IMR-90 (cell line): ENCODE measurements around the gene PIK3R3. TPM values are rescaled to one million over a fixed set of nuclear protein-coding genes. Genes with fewer than 3 reads are reported as not detected.

Source experiments
- ATAC-seq: fragments of 200-7000 bp; cut with Tn5 transposase; 2 replicates; pipeline ENCODE4 v1.9.1; 2020; ENCODE audit warnings: low read depth, mild to moderate bottlenecking, moderate library complexity
- BruUV-seq: library from RNA; stranded (reverse); fragments of 400-500 nt; replicated peaks from 2 replicates; lab custom pipeline; 2021; lab: Mats Ljungman, UMichigan
- CTCF ChIA-PET: fragments of 300-600 bp; formaldehyde crosslinking; extraction: SDS; loops from one replicate; lab custom pipeline; 2021; ENCODE audit warnings: antibody characterized with exemption; lab: Yijun Ruan, JAX
- POLR2A ChIA-PET: fragments of 300-600 bp; sonication (Branson Sonifier 250); formaldehyde crosslinking; loops from one replicate; lab custom pipeline; 2022; ENCODE audit warnings: antibody characterized with exemption; ENCODE audit not compliant: unreplicated experiment; lab: Charles Lee
- DNase-seq: peaks from one replicate; pipeline ENCODE4 v3.0.0; 2013
- H2AFZ ChIP-seq: replicated peaks from 2 replicates; pipeline ENCODE3; 2013; ENCODE audit warnings: low read length, mild to moderate bottlenecking; ENCODE audit not compliant: poor library complexity
- H2AK5ac ChIP-seq: 2 replicates; pipeline ENCODE4 v1.6.1; 2013; ENCODE audit warnings: low read depth, low read length, inconsistent platforms
- H2AK9ac ChIP-seq: replicated peaks from 2 replicates; pipeline ENCODE3; 2013; ENCODE audit warnings: mild to moderate bottlenecking, low read depth, low read length, moderate library complexity; ENCODE audit not compliant: poor library complexity
- H2BK120ac ChIP-seq: 2 replicates; pipeline ENCODE4 v1.6.1; 2013; ENCODE audit warnings: low read depth, low read length, inconsistent platforms
- H2BK15ac ChIP-seq: 3 replicates; pipeline ENCODE4 v1.6.1; 2013; ENCODE audit warnings: low read depth, low read length, inconsistent platforms
- H2BK20ac ChIP-seq: 2 replicates; pipeline ENCODE4 v1.6.1; 2013; ENCODE audit warnings: low read depth, mild to moderate bottlenecking, inconsistent platforms, low read length, moderate library complexity
- H2BK5ac ChIP-seq: 2 replicates; pipeline ENCODE4 v1.6.1; 2013; ENCODE audit warnings: mild to moderate bottlenecking, low read depth, low read length, inconsistent platforms; ENCODE audit not compliant: poor library complexity, severe bottlenecking
- H3K14ac ChIP-seq: replicated peaks from 2 replicates; pipeline ENCODE4 v1.6.1; 2013; ENCODE audit warnings: low read depth, low read length, inconsistent platforms
- H3K18ac ChIP-seq: 2 replicates; pipeline ENCODE4 v1.6.1; 2013; ENCODE audit warnings: low read depth, low read length, control low read depth
- H3K23ac ChIP-seq: 2 replicates; pipeline ENCODE4 v1.6.1; 2013; ENCODE audit warnings: low read depth, low read length, inconsistent platforms
- H3K27ac ChIP-seq: 2 replicates; pipeline ENCODE4 v1.5.1; 2013; ENCODE audit warnings: mild to moderate bottlenecking, control low read depth, low read length; ENCODE audit not compliant: insufficient read depth
- H3K27me3 ChIP-seq: 2 replicates; pipeline ENCODE4 v1.6.1; 2013; ENCODE audit warnings: low read length; ENCODE audit not compliant: control insufficient read depth, insufficient read depth
- H3K36me3 ChIP-seq: 2 replicates; pipeline ENCODE4 v1.6.1; 2013; ENCODE audit warnings: low read length, mixed read lengths; ENCODE audit not compliant: control insufficient read depth, insufficient read depth
- H3K4ac ChIP-seq: 2 replicates; pipeline ENCODE4 v1.6.1; 2013; ENCODE audit warnings: low read depth, low read length, inconsistent platforms
- H3K4me1 ChIP-seq: 2 replicates; pipeline ENCODE4 v1.6.1; 2013; ENCODE audit warnings: low read length, mixed read lengths; ENCODE audit not compliant: control insufficient read depth, insufficient read depth
- H3K4me2 ChIP-seq: 2 replicates; pipeline ENCODE4 v1.6.1; 2013; ENCODE audit warnings: low read depth, mild to moderate bottlenecking, control low read depth, low read length, moderate library complexity
- H3K4me3 ChIP-seq: 2 replicates; pipeline ENCODE4 v1.5.1; 2013; ENCODE audit warnings: low read depth, mild to moderate bottlenecking, control low read depth, low read length, moderate library complexity; ENCODE audit not compliant: insufficient read depth
- H3K56ac ChIP-seq: 2 replicates; pipeline ENCODE4 v1.6.1; 2013; ENCODE audit warnings: low read length, inconsistent platforms; ENCODE audit not compliant: insufficient read depth; ENCODE audit errors: extremely low read depth
- H3K79me1 ChIP-seq, 2 experiments: 2 replicates each; pipeline ENCODE4 v1.6.1; 2013; ENCODE audit warnings: low read length in 2 of 2, inconsistent platforms in 1 of 2, low read depth in 1 of 2
- H3K9ac ChIP-seq: 2 replicates; pipeline ENCODE4 v1.6.1; 2013; ENCODE audit warnings: low read depth, low read length, control low read depth
- H3K9me1 ChIP-seq: 2 replicates; pipeline ENCODE4 v1.6.1; 2013; ENCODE audit warnings: low read length, inconsistent platforms; ENCODE audit not compliant: insufficient read depth
- H3K9me3 ChIP-seq: 2 replicates; pipeline ENCODE4 v1.6.1; 2013; ENCODE audit warnings: low read length; ENCODE audit not compliant: control insufficient read depth, insufficient read depth
- H4K20me1 ChIP-seq: 2 replicates; pipeline ENCODE4 v1.6.1; 2013; ENCODE audit warnings: low read length, inconsistent platforms; ENCODE audit not compliant: insufficient read depth
- H4K5ac ChIP-seq: 2 replicates; pipeline ENCODE4 v1.6.1; 2013; ENCODE audit warnings: mild to moderate bottlenecking, low read depth, low read length, control low read depth
- H4K8ac ChIP-seq, 2 experiments: 2 replicates each; pipeline ENCODE4 v1.6.1; 2013; ENCODE audit warnings: low read depth in 2 of 2, low read length in 2 of 2, control low read depth in 1 of 2, inconsistent platforms in 1 of 2
- H4K91ac ChIP-seq: 2 replicates; pipeline ENCODE4 v1.6.1; 2013; ENCODE audit warnings: low read depth, low read length, inconsistent platforms; ENCODE audit not compliant: insufficient read depth
- BHLHE40 ChIP-seq: fragments of 150-350 bp; IDR thresholded peaks from 2 replicates; pipeline ENCODE4 v1.6.1; 2016; ENCODE audit warnings: mild to moderate bottlenecking, low read depth, low read length
- CEBPB ChIP-seq: IDR thresholded peaks from 2 replicates; pipeline ENCODE4 v1.6.1; 2012; ENCODE audit warnings: low read depth, low read length, improper control_type of control experiment
- CHD1 ChIP-seq: IDR thresholded peaks from 2 replicates; pipeline ENCODE4 v1.6.1; 2012; ENCODE audit warnings: low read depth, low read length, improper control_type of control experiment
- FOS ChIP-seq: fragments of 150-350 bp; IDR thresholded peaks from 2 replicates; pipeline ENCODE4 v1.6.1; 2016; ENCODE audit warnings: low read depth, low read length
- MAFK ChIP-seq: IDR thresholded peaks from 2 replicates; pipeline ENCODE4 v1.6.1; 2012; ENCODE audit warnings: low read depth, low read length, improper control_type of control experiment
- NFE2L2 ChIP-seq: fragments of 150-350 bp; IDR thresholded peaks from 2 replicates; pipeline ENCODE4 v1.6.1; 2016; ENCODE audit warnings: low read depth, mild to moderate bottlenecking, low read length
- RCOR1 ChIP-seq: IDR thresholded peaks from 2 replicates; pipeline ENCODE4 v1.6.1; 2012; ENCODE audit warnings: mild to moderate bottlenecking, low read length, improper control_type of control experiment; ENCODE audit not compliant: insufficient replicate concordance
- RFX5 ChIP-seq: IDR thresholded peaks from 2 replicates; pipeline ENCODE4 v1.8.0; 2012; ENCODE audit warnings: low read depth, mild to moderate bottlenecking, low read length, moderate library complexity
- WGBS, 2 experiments: methylation state at CpG; one replicate each; pipeline versions ENCODE4 v1.1.5 to v1.1.7; 2013; ENCODE audit warnings: missing lambda C conversion rate in 2 of 2; ENCODE audit not compliant: insufficient read length in 1 of 2; ENCODE audit errors: extremely low coverage in 2 of 2; 5-methylcytosine and 5-hydroxymethylcytosine counted together
- dilution Hi-C: fragments of 300-500 bp; cut with HindIII; formaldehyde crosslinking; loops from one replicate; pipeline ENCODE4 v1.14.3; 2018; ENCODE audit warnings: low sequenced_read_pairs; ENCODE audit not compliant: unreplicated experiment
- in situ Hi-C: fragments of 300-500 bp; cut with MboI; formaldehyde crosslinking; loops from 3 replicates; pipeline ENCODE4 v1.14.3; 2019; ENCODE audit warnings: low sequenced_read_pairs, inconsistent platforms, mixed read lengths
- intact Hi-C: fragments of 100-400 bp; cut with micrococcal nuclease; formaldehyde crosslinking; loops from 2 replicates; pipeline ENCODE4 v1.10.0; 2022
- polyA plus RNA-seq, 3 experiments: library from polyadenylated mRNA; depleted of rRNA; stranded (reverse); fragments of >200 nt; gene quantifications; 2 replicates each; pipeline ENCODE4 v1.2.3, GENCODE V29; 2012; ENCODE audit warnings: low replicate concordance in 1 of 3
- total RNA-seq: library from RNA; depleted of rRNA; stranded (reverse); fragments of >200 nt; gene quantifications from 2 replicates; pipeline ENCODE4 v1.2.3, GENCODE V29; 2012
- TF ChIP-seq, protein P1 (sequence below): fragments of 150-350 bp; IDR thresholded peaks from 2 replicates; pipeline ENCODE4 v1.6.1; 2016; ENCODE audit warnings: low read depth, mild to moderate bottlenecking, low read length, moderate library complexity, borderline replicate concordance

PIK3R3 gene
- total and polyA plus RNA-seq, 2 of the 4 experiments (the other 2 are of a cell fraction): 5.3 to 9.9 TPM

DNA sequence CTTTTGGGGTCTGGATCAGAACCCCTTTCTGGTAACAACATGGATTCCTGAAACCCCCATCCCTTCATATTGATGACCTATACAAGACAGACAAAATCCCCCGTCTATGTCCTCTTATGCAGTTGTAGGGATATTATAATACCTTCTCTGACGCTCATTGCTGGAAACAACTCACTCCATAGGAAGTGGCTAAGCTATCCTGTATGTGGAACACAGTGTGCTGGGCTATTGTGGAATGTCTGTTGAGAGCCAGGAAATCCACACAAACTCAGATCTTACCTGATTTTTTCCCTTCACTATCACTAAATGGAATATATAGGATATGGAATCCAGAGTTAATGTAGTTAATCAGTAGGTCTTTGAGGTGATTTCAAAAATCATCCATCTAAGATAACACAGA, 17.7 kb upstream of the PIK3R3 start:
- WGBS, 2 experiments: no CpG with 5 or more reads among the region's 2 CpGs
- H2AK5ac ChIP-seq: no peak overlapping the region
- no peak overlapping the region for H2AFZ ChIP-seq
- ChIA-PET POLR2A (no interaction called here), CTCF (no interaction called here)
- no peak overlapping the region for H2BK20ac ChIP-seq
- H4K20me1 ChIP-seq: no peaks in the 10 kb centered on the region
- no peak overlapping the region for H2BK15ac ChIP-seq
- no peak overlapping the region for H4K8ac ChIP-seq
- peaks cover 2% of the 10 kb centered on the region; the same call in 1 of the 2 replicates for H3K4me1 ChIP-seq
- no peak overlapping the region for H3K14ac ChIP-seq
- no peak overlapping the region for H3K27ac ChIP-seq
- H4K5ac ChIP-seq: no peak overlapping the region
- intact Hi-C loops (no loop called here), in situ Hi-C loops (no loop called here), dilution Hi-C loops (no loop called here)
- no peaks in the 10 kb centered on the region for H3K36me3 ChIP-seq
- no peak overlapping the region for H3K23ac ChIP-seq
- no peak overlapping the region for H3K4me2 ChIP-seq
- DNase-seq (no peak), ATAC-seq (no peak)
- H3K4me3 ChIP-seq: no peak overlapping the region
- H3K9me3 ChIP-seq: no peaks in the 10 kb centered on the region
- no peak overlapping the region for H2AK9ac ChIP-seq
- H3K79me1 ChIP-seq: no peaks in the 10 kb centered on the region
- no peak overlapping the region for H2BK120ac ChIP-seq
- no peak for TF ChIP-seq RFX5
- TF ChIP-seq NFE2L2: no peak
- TF ChIP-seq MAFK: no peak
- TF ChIP-seq BHLHE40: no peak
- no peak for TF ChIP-seq CHD1
- no peak for TF ChIP-seq CEBPB
- TF ChIP-seq, protein P1, sequence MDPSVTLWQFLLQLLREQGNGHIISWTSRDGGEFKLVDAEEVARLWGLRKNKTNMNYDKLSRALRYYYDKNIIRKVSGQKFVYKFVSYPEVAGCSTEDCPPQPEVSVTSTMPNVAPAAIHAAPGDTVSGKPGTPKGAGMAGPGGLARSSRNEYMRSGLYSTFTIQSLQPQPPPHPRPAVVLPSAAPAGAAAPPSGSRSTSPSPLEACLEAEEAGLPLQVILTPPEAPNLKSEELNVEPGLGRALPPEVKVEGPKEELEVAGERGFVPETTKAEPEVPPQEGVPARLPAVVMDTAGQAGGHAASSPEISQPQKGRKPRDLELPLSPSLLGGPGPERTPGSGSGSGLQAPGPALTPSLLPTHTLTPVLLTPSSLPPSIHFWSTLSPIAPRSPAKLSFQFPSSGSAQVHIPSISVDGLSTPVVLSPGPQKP: no peak
- no peak for TF ChIP-seq RCOR1
- no peak for TF ChIP-seq FOS
- no peak overlapping the region for H3K9ac ChIP-seq
- no peak overlapping the region for H4K91ac ChIP-seq
- peaks cover 2% of the 10 kb centered on the region for H3K27me3 ChIP-seq
- no peak overlapping the region for H3K4ac ChIP-seq
- no peak overlapping the region for H3K56ac ChIP-seq
- BruUV-seq: no TSS peak
- no peak overlapping the region for H2BK5ac ChIP-seq
- H3K18ac ChIP-seq: no peak overlapping the region
- no peaks in the 10 kb centered on the region for H3K9me1 ChIP-seq
